Dedifferentiated amniotic fluid mesenchymal stem cell (primary cell): Measurements from ENCODE around the gene PDIA4.
"Not testable (repeated sequence)": the region's sequence is repeated elsewhere in the genome, so short reads cannot be mapped to it uniquely, and the experiment has no call there.

Source experiments
- DNase-seq: peaks from one replicate; pipeline ENCODE4 v3.0.0-alpha.2; 2016; ENCODE audit errors: extremely low spot score

The PDIA4 gene

GRCh38 chr7:149003018-149003417 is 25.3 kb downstream of the PDIA4 start:
- DNase-seq, result no peak

DNA sequence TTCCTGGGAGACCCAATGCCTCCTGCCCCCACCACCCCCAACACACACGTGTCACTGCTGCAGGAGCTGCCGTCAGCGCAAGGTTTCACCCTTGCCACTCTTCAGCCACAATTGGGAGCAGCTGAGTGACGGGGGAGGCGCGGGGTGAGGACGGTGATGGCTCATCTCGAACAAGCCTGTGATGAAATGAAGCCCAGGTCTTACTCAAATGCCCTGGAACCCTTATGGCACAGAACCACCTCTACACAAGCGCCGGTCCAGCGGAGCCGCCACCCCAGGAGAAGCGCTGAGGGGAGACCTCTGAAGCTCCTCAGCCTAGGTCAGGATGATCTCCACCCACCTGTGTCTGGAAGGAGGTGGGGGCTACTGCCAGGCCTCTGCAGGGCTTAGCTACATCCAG is 25.7 kb downstream of the PDIA4 start:
- no peak for DNase-seq

DNA sequence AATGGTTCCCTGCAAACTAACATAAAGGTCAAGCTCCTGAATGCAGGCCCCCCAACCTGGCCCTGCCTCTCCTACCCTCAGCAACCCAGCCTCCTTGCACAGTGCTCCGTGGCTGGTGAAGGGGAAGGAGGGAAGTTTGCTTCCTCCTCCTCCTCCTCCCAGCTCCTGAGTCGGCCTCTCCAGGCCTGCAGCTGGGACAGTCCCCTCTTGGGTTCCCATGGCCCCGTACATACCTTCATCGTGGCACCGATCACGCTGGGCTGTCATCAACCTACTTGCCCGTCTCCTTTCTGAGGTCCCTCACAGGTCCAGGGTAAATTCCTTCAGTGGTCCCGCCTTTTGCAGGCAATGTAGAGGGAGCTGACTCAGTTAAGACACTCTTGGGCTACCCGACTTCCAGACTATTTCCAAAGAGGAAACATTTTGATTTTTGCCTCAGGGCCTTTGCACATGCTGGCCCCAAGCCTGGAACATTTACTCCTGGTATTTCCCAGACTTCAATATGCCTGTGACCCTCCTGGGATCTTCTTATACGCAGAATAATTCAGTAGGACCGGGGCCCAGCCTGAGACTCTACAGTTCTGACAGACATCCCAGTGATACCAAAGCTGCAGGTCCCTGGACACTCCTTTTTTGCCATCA is 26.8 kb downstream of the PDIA4 start:
- no peak for DNase-seq

DNA sequence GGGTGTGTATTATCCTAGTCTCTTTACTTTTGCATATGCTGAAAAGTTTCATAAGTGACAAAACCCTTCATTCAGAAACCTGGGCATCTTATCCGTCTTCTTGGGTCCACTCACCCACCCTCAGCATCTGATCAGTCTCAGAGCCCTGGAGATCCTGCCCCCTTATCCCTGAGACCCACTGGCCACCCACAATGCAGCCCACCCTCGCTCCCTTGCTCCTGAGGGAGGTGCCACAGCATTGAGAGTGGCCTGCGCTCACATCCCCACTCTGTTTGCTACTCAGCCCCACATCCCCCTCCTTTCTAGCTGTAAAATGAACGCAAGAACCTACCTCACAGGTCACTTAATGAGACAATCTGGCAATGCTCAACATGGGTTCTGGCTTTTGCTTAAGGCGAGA is 27.3 kb downstream of the PDIA4 start:
- no peak for DNase-seq

GRCh38 chr7:148999192-148999591 is 29.1 kb downstream of the PDIA4 start:
- DNase-seq, result no peak

GRCh38 chr7:148997497-148997896 is 30.8 kb downstream of the PDIA4 start:
- no peak for DNase-seq

- DNase-seq, result no peak
Observed at GRCh38 chr7:148994576-148994975, 33.7 kb downstream of the PDIA4 start.

DNA sequence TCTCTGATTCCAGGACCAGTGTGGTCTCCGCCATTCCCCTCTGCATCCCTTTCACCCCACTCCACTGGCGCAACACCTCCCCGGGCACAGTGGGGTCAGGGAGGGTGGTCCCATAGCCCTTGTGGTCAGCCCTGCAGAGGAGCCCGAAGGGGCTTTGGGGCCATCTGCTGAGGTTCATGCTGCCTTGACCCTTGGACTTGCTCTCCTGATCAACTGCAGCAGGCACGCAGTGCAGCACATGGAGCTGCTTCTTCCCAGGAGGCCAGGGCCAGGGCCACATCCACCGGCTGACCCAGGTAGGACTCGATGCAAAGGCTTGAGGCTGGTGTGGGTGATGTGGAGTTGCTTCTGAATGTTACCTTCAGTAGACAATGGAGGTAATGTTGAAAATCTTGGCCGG is 35.1 kb downstream of the PDIA4 start:
- DNase-seq, result no peak

DNA sequence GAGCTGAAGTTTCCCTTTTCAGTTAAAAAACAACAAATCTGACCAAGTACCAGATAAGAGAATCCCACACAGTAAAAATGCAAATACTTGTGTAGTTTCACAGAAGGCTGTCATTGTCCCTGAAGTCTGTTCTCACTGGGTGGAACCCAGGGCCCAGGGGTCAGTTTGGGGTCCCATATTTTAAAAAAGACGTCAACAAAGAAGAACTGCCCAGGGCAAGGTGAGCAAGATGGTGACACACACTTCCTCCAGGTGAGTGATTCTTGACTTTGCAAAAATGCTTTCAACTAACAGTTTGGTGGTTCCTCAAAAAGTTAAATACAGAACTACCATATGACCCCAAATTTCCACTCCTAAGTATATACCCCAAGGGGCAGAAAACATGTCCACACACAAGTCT is 36.8 kb downstream of the PDIA4 start:
- DNase-seq, result no peak

- DNase-seq, result no peak
Observed at GRCh38 chr7:148987751-148988512, 40.4 kb downstream of the PDIA4 start.

DNA sequence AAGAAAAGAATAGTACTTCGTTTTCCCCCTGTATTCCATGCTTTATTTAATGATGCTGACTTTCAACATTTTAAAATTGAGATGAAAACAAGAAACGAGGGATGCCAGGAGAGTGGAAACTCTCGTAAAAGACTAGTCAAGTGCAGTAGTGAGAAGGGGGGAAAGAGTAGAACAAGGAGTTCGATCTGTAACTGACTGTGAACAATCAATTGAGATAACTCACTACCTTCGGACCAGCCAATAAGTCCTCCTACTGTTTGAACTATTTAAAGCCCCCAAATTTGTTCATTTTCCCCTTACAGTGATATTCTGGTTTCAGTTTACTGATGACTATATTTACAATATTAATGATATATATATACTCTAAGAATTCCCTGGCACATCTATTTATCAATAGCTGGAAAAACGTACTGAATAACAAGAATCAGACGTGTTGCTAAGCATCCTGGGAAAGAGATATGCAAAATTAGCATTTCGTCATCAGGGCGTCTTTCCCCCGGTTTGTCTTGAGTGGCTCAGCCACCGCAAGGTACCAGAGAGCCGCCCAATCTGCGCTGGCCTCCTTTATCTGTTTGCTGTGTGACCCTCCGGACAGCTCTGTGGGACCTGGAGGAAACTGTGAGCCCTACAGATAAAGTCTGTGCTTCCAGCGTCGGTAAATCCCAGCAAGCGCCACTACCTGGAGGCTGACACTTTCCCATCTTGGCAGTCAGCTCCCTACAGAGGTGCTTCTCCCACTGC is 41.1 kb downstream of the PDIA4 start:
- peak; percentile 90 for DNase-seq

DNA sequence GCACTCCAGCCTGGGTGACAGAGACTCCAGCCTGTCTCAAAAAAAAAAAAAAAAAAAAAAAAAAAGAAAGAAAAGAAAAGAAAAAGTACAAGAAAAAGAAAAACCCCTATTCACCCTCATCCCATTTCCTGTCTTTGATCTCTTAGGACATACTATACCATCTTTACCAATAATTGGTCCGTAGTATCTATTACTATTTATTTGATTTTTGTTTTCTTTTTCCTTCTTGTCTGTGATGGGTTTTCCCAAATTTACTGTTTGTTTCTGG is 41.6 kb downstream of the PDIA4 start:
- DNase-seq, result no peak

- DNase-seq, result peak; percentile 86
Observed at GRCh38 chr7:148983200-148984146, 44.8 kb downstream of the PDIA4 start.

- DNase-seq, result peak; percentile 52
Observed at GRCh38 chr7:148982654-148983199, 45.6 kb downstream of the PDIA4 start.

DNA sequence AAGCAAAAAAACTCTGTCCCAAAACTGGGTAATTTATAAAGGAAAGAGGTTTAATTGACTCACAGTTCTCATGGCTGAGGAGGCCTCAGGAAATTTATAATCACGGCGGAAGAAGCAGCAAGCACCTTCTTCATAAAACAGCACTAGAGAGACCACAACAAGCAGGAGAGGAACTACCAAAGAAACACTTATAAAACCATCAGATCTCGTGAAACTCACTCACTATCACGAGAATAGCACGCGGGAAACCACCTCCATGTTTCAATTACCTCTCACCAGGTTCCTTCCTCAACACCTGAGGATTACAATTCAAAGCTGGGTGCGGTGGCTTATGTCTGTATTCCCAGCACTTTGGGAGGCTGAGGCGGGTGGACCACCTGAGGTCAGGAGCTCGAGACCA is 48.5 kb downstream of the PDIA4 start:
- no peak for DNase-seq

- DNase-seq, result not testable (repeated sequence)
Observed at GRCh38 chr7:148979072-148979471, 49.2 kb downstream of the PDIA4 start.

- no peak for DNase-seq
Observed at GRCh38 chr7:148978091-148978490, 50.2 kb downstream of the PDIA4 start.

GRCh38 chr7:148975896-148976295 is 52.4 kb downstream of the PDIA4 start:
- no peak for DNase-seq

- DNase-seq, result no peak
Observed at GRCh38 chr7:148973256-148973655, 55.0 kb downstream of the PDIA4 start.

DNA sequence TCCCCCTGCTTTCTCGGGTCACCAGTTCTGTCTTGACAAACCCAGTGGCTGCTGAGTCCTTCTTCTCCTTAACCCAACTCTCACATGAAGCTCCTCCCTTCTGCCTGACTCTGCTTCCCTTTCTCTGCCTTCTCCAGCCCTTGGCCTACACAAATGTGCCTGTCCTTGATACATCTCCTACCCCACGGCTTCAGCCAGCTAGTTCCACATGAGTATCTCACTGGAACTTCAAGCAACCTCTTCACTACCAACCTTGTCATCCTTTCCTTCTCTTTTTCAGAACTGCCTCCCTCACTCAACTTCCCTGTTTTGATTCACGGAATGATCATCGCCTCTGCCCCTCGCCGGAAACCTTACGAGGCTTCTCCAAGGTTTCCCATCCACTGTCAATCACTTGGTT is 55.9 kb downstream of the PDIA4 start:
- no peak for DNase-seq

DNA sequence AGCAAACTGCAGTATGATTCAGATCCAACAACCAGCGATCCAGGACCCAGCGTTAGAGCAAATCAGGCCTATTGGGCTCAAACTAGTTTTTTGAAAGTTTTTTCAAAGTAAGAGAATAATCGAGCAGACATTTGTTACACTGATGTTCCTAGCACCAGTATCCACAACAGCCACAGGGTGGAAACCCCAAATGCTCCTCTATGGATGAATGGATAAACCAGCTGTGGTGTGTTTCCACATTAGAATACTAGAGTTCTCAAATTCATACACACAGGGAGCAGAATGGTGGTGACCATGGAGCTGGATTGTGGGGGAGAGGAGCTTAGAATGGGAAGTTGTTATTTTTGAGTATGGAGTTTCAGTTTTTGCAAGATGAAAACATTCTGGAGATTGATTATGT is 60.7 kb downstream of the PDIA4 start:
- DNase-seq, result no peak

DNA sequence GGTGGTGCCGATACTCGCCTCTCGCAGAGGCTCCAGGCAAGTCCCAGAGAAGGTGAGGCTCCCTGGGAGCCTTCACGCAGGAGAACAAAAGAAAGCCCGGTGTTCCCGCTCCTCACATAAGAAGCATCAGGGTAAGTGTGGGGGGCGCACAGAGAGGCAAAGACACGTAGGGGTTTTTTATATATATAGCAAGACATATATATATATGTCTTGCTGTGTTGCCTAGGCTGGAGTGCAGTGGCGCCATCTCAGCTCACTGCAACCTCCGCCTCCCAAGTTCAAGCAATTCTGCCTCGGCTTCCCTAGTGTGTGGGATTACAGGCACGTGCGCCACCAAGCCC is 61.3 kb downstream of the PDIA4 start:
- no peak for DNase-seq
